Measurements from ENCODE around the gene PIK3R2. TPM values are rescaled to one million over a fixed set of nuclear protein-coding genes. Genes with fewer than 3 reads are reported as not detected.

Gene PIK3R2
- total RNA-seq, 1 experiment from 2014 or later = 37.6 TPM

GRCh38 chr19:18113827-18114226, 39.1 kb upstream of the PIK3R2 start:
- H3K9me3 ChIP-seq (ENCODE audit: control insufficient read depth, insufficient read depth, low read depth, low read length) = no peaks in the 10 kb centered on the region
- no peak overlapping the region for H3K4me3 ChIP-seq (ENCODE audit: low read depth in 2 of 2, low read length in 2 of 2)
- ChIA-PET POLR2A (no interaction called here), CTCF (interaction anchor here (0.7 kb wide), 2 partner anchors 179 to 180 kb away, joined by 3 to 7 read pairs; no protein-coding TSS in a partner anchor)
- H3K27ac ChIP-seq (ENCODE audit: low read length) = no peak overlapping the region
- H3K36me3 ChIP-seq (ENCODE audit: control insufficient read depth, insufficient read depth, low read length) = no peaks in the 10 kb centered on the region
- intact Hi-C loops (cut with micrococcal nuclease; ENCODE audit: unreplicated experiment) = loop anchor here (10.0 kb wide), 1 partner anchor 51 kb away; no protein-coding TSS in a partner anchor
- no peak for ATAC-seq
- peaks cover 9% of the 10 kb centered on the region for H3K4me1 ChIP-seq (ENCODE audit: control insufficient read depth, insufficient read depth, low read length)
- TF ChIP-seq TCF7L2 (IDR thresholded peaks at IDR 0.05; ENCODE audit: low read depth, low read length) (no peak), POLR2AphosphoS5 (IDR thresholded peaks at IDR 0.05; ENCODE audit: low read depth, low read length) (no peak), SIN3A (IDR thresholded peaks at IDR 0.05; ENCODE audit: borderline replicate concordance, insufficient read depth, low read depth, low read length) (no peak)
- TF ChIP-seq, protein P1, sequence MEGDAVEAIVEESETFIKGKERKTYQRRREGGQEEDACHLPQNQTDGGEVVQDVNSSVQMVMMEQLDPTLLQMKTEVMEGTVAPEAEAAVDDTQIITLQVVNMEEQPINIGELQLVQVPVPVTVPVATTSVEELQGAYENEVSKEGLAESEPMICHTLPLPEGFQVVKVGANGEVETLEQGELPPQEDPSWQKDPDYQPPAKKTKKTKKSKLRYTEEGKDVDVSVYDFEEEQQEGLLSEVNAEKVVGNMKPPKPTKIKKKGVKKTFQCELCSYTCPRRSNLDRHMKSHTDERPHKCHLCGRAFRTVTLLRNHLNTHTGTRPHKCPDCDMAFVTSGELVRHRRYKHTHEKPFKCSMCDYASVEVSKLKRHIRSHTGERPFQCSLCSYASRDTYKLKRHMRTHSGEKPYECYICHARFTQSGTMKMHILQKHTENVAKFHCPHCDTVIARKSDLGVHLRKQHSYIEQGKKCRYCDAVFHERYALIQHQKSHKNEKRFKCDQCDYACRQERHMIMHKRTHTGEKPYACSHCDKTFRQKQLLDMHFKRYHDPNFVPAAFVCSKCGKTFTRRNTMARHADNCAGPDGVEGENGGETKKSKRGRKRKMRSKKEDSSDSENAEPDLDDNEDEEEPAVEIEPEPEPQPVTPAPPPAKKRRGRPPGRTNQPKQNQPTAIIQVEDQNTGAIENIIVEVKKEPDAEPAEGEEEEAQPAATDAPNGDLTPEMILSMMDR (IDR thresholded peaks at IDR 0.05) = no peak
- TF ChIP-seq, protein P2, sequence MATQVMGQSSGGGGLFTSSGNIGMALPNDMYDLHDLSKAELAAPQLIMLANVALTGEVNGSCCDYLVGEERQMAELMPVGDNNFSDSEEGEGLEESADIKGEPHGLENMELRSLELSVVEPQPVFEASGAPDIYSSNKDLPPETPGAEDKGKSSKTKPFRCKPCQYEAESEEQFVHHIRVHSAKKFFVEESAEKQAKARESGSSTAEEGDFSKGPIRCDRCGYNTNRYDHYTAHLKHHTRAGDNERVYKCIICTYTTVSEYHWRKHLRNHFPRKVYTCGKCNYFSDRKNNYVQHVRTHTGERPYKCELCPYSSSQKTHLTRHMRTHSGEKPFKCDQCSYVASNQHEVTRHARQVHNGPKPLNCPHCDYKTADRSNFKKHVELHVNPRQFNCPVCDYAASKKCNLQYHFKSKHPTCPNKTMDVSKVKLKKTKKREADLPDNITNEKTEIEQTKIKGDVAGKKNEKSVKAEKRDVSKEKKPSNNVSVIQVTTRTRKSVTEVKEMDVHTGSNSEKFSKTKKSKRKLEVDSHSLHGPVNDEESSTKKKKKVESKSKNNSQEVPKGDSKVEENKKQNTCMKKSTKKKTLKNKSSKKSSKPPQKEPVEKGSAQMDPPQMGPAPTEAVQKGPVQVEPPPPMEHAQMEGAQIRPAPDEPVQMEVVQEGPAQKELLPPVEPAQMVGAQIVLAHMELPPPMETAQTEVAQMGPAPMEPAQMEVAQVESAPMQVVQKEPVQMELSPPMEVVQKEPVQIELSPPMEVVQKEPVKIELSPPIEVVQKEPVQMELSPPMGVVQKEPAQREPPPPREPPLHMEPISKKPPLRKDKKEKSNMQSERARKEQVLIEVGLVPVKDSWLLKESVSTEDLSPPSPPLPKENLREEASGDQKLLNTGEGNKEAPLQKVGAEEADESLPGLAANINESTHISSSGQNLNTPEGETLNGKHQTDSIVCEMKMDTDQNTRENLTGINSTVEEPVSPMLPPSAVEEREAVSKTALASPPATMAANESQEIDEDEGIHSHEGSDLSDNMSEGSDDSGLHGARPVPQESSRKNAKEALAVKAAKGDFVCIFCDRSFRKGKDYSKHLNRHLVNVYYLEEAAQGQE (IDR thresholded peaks at IDR 0.05; ENCODE audit: insufficient read depth in 1 of 2, low read depth in 2 of 2, low read length in 1 of 2) = no peak
- DNase-seq (ENCODE audit: low read depth, low spot score) = no peak
- in situ Hi-C loops (cut with HindIII; ENCODE audit: low pct_unique_long_range_greater_than_20kb, low sequenced_read_pairs) = no loop called here
- H3K27me3 ChIP-seq (ENCODE audit: control insufficient read depth, insufficient read depth, low read length) = no peaks in the 10 kb centered on the region
- no TSS peak for BruUV-seq (replicated peaks)

DNA sequence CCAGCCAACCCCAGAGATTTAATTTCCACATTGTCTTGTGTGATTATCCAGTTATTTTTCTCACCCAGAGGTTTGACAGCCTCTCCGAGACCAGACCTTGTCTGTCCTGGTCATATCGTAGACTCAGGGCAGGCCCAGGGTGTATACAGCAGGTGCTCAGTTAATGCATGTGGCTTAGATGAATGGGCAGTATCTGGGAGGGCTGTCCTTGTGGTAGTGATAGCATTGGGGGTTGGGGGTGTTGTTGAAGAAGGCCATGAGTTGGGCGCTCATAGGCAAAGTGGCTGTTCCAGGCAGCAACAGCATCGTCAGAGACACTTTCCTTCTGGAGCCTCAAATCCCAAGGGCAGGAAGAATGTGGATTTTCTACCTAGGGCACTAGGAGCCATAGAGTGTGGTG, 38.5 kb upstream of the PIK3R2 start:
- intact Hi-C loops (cut with micrococcal nuclease; ENCODE audit: unreplicated experiment) = loop anchor here (10.0 kb wide), 1 partner anchor 50 kb away; no protein-coding TSS in a partner anchor
- in situ Hi-C loops (cut with HindIII; ENCODE audit: low pct_unique_long_range_greater_than_20kb, low sequenced_read_pairs) = no loop called here

More for the DNA sequence above, 38.5 kb upstream of the PIK3R2 start:
- DNase-seq (ENCODE audit: low read depth, low spot score) = no peak
- ChIA-PET CTCF (no interaction called here), POLR2A (no interaction called here)
- Histone ChIP-seq H3K4me3 (ENCODE audit: low read depth in 2 of 2, low read length in 2 of 2) (no peak overlapping the region), H3K36me3 (ENCODE audit: control insufficient read depth, insufficient read depth, low read length) (no peaks in the 10 kb centered on the region), H3K27me3 (ENCODE audit: control insufficient read depth, insufficient read depth, low read length) (no peaks in the 10 kb centered on the region), H3K27ac (ENCODE audit: low read length) (no peak overlapping the region), H3K4me1 (ENCODE audit: control insufficient read depth, insufficient read depth, low read length) (peaks cover 12% of the 10 kb centered on the region), H3K9me3 (ENCODE audit: control insufficient read depth, insufficient read depth, low read depth, low read length) (no peaks in the 10 kb centered on the region)
- no peak for ATAC-seq
- no TSS peak for BruUV-seq (replicated peaks)
- TF ChIP-seq POLR2AphosphoS5 (IDR thresholded peaks at IDR 0.05; ENCODE audit: low read depth, low read length) (no peak), TCF7L2 (IDR thresholded peaks at IDR 0.05; ENCODE audit: low read depth, low read length) (no peak), SIN3A (IDR thresholded peaks at IDR 0.05; ENCODE audit: borderline replicate concordance, insufficient read depth, low read depth, low read length) (no peak)
- TF ChIP-seq, protein P2 (IDR thresholded peaks at IDR 0.05; ENCODE audit: insufficient read depth in 1 of 2, low read depth in 2 of 2, low read length in 1 of 2) = no peak
- TF ChIP-seq, protein P1 (IDR thresholded peaks at IDR 0.05) = no peak

Data from Panc1 (cell line).